SK-N-SH treated with all-trans-retinoic acid at 6 μM for 48 hours (cell line): ENCODE measurements around the gene RAD51B.

Experiments used
- ATAC-seq: fragments of 200-7000 bp; cut with Tn5 transposase; 3 replicates; pipeline ENCODE4 v1.9.1; 2020; ENCODE audit warnings: mild to moderate bottlenecking, moderate library complexity
- ARNTL ChIP-seq: fragments of 450-650 bp; formaldehyde crosslinking; IDR thresholded peaks from 2 replicates; pipeline ENCODE4 v1.5.0; 2020; ENCODE audit warnings: low read depth, mild to moderate bottlenecking, moderate library complexity, borderline replicate concordance
- BACH2 ChIP-seq: fragments of 250-450 bp; sonication (Bioruptor Pico); IDR thresholded peaks from 2 replicates; pipeline ENCODE4 v1.9.0; 2021; ENCODE audit warnings: mild to moderate bottlenecking, borderline replicate concordance
- CSDC2 ChIP-seq: fragments of 250-450 bp; sonication (Bioruptor Pico); IDR thresholded peaks from 2 replicates; pipeline ENCODE4 v1.5.0; 2020; ENCODE audit warnings: mild to moderate bottlenecking, moderate library complexity
- ESRRG ChIP-seq: fragments of 250-450 bp; sonication (Bioruptor Pico); IDR thresholded peaks from 2 replicates; pipeline ENCODE4 v1.6.1; 2021; ENCODE audit warnings: mild to moderate bottlenecking
- GLIS3 ChIP-seq: fragments of 250-450 bp; sonication (Bioruptor Pico); IDR thresholded peaks from 2 replicates; pipeline ENCODE4 v1.5.0; 2020; ENCODE audit warnings: mild to moderate bottlenecking, moderate library complexity
- ISL1 ChIP-seq: fragments of 250-450 bp; sonication (Bioruptor Pico); IDR thresholded peaks from 2 replicates; pipeline ENCODE4 v2.1.2; 2022; ENCODE audit warnings: mild to moderate bottlenecking, moderate library complexity
- OSR1 ChIP-seq: fragments of 250-450 bp; sonication (Bioruptor Pico); IDR thresholded peaks from 2 replicates; pipeline ENCODE4 v1.8.0; 2022; ENCODE audit warnings: moderate library complexity, mild to moderate bottlenecking, inconsistent platforms
- PPARA ChIP-seq: fragments of 250-450 bp; sonication (Bioruptor Pico); IDR thresholded peaks from 2 replicates; pipeline ENCODE4 v1.5.0; 2020; ENCODE audit warnings: mild to moderate bottlenecking, borderline replicate concordance
- RARB ChIP-seq: fragments of 250-450 bp; sonication (Bioruptor Pico); IDR thresholded peaks from 2 replicates; pipeline ENCODE4 v1.8.0; 2021; ENCODE audit warnings: mild to moderate bottlenecking, moderate library complexity
- SNAI2 ChIP-seq: fragments of 250-450 bp; sonication (Bioruptor Pico); IDR thresholded peaks from 2 replicates; pipeline ENCODE4 v1.5.0; 2020; ENCODE audit warnings: mild to moderate bottlenecking, moderate library complexity
- TCF4 ChIP-seq: fragments of 250-450 bp; sonication (Bioruptor Pico); IDR thresholded peaks from 2 replicates; pipeline ENCODE4 v1.8.0; 2021; ENCODE audit warnings: mild to moderate bottlenecking, moderate library complexity, borderline replicate concordance
- TOX ChIP-seq: fragments of 250-450 bp; sonication (Bioruptor Pico); IDR thresholded peaks from 2 replicates; pipeline ENCODE4 v1.8.0; 2021; ENCODE audit warnings: mild to moderate bottlenecking, moderate library complexity, borderline replicate concordance
- ZC3H10 ChIP-seq: fragments of 250-450 bp; sonication (Bioruptor Pico); IDR thresholded peaks from 2 replicates; pipeline ENCODE4 v1.5.1; 2021; ENCODE audit warnings: mild to moderate bottlenecking, moderate library complexity
- ZFP3 ChIP-seq: fragments of 250-450 bp; sonication (Bioruptor Pico); IDR thresholded peaks from 2 replicates; pipeline ENCODE4 v1.5.0; 2020; ENCODE audit warnings: mild to moderate bottlenecking, moderate library complexity
- ZFP30 ChIP-seq: fragments of 450-650 bp; formaldehyde crosslinking; IDR thresholded peaks from 2 replicates; pipeline ENCODE4 v1.5.0; 2022; ENCODE audit warnings: mild to moderate bottlenecking, moderate library complexity
- ZNF565 ChIP-seq: fragments of 450-650 bp; formaldehyde crosslinking; conservative IDR thresholded peaks from 2 replicates; pipeline ENCODE4 v1.5.0; 2020; ENCODE audit warnings: low read depth, mild to moderate bottlenecking, moderate library complexity
- ZNF70 ChIP-seq: fragments of 450-650 bp; formaldehyde crosslinking; IDR thresholded peaks from 2 replicates; pipeline ENCODE4 v1.5.0; 2020; ENCODE audit warnings: mild to moderate bottlenecking, moderate library complexity
- ZNF8 ChIP-seq: fragments of 450-650 bp; formaldehyde crosslinking; IDR thresholded peaks from 2 replicates; pipeline ENCODE4 v1.5.0; 2020; ENCODE audit warnings: mild to moderate bottlenecking, moderate library complexity
- TF ChIP-seq, protein P1 (sequence below): fragments of 250-450 bp; sonication (Bioruptor Pico); IDR thresholded peaks from 2 replicates; pipeline ENCODE4 v1.5.0; 2020; ENCODE audit warnings: mild to moderate bottlenecking, moderate library complexity
- TF ChIP-seq, protein P2 (sequence below): fragments of 250-450 bp; sonication (Bioruptor Pico); IDR thresholded peaks from 2 replicates; pipeline ENCODE4 v1.5.1; 2020; ENCODE audit warnings: low read depth, mild to moderate bottlenecking, moderate library complexity
- TF ChIP-seq, protein P3 (sequence below): fragments of 250-450 bp; sonication (Bioruptor Pico); IDR thresholded peaks from 2 replicates; pipeline ENCODE4 v1.8.0; 2021; ENCODE audit warnings: low read depth, mild to moderate bottlenecking, moderate library complexity, borderline replicate concordance
- TF ChIP-seq, protein P4 (sequence below): fragments of 250-450 bp; sonication (Bioruptor Pico); IDR thresholded peaks from 2 replicates; pipeline ENCODE4 v1.5.1; 2021; ENCODE audit warnings: mild to moderate bottlenecking, moderate library complexity
- TF ChIP-seq, protein P5 (sequence below): fragments of 250-450 bp; sonication (Bioruptor Pico); IDR thresholded peaks from 2 replicates; pipeline ENCODE4 v1.8.0; 2020; ENCODE audit warnings: mild to moderate bottlenecking, moderate library complexity, borderline replicate concordance

Gene RAD51B

DNA sequence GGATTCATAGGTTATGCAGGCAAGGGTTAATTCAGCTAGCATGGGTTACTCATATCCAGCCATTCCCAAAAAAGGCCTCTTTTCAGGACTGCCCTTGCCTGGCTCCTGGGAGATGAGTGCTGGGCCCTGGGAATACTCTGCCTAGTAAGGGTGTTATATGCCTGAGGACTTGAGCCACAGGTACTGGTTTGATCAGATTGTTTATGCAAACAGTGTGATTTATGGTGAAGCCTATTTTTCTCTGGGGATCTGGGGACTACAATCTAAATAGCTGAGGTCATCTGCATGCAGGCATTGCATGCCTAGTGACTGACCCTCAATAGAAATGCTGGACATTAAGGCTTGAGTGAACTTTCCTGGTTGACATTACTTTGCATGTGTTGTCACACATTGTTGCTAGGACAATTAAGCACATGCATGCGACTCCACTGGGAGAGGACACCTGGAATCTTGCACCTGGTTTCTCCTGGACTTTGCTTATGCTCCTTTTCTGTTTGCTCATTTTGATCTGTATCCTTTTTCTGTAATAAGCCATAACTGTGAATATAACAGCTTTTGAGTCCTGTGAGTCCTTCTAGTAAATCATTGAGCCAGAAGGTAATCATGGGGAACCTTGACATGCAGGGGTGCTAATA lies 73.0 kb downstream of the RAD51B start:
- ATAC-seq, result no peak
- TF ChIP-seq ARNTL (CRISPR knock-in tag) (no peak), ZFP3 (CRISPR knock-in tag) (no peak), ZNF8 (no peak), CSDC2 (CRISPR knock-in tag) (no peak), TCF4 (no peak), OSR1 (CRISPR knock-in tag) (no peak), TOX (CRISPR knock-in tag) (no peak), SNAI2 (no peak), BACH2 (CRISPR knock-in tag) (no peak), ZNF70 (CRISPR knock-in tag) (no peak), ISL1 (no peak), ESRRG (CRISPR knock-in tag) (no peak)
- TF ChIP-seq, protein P1, sequence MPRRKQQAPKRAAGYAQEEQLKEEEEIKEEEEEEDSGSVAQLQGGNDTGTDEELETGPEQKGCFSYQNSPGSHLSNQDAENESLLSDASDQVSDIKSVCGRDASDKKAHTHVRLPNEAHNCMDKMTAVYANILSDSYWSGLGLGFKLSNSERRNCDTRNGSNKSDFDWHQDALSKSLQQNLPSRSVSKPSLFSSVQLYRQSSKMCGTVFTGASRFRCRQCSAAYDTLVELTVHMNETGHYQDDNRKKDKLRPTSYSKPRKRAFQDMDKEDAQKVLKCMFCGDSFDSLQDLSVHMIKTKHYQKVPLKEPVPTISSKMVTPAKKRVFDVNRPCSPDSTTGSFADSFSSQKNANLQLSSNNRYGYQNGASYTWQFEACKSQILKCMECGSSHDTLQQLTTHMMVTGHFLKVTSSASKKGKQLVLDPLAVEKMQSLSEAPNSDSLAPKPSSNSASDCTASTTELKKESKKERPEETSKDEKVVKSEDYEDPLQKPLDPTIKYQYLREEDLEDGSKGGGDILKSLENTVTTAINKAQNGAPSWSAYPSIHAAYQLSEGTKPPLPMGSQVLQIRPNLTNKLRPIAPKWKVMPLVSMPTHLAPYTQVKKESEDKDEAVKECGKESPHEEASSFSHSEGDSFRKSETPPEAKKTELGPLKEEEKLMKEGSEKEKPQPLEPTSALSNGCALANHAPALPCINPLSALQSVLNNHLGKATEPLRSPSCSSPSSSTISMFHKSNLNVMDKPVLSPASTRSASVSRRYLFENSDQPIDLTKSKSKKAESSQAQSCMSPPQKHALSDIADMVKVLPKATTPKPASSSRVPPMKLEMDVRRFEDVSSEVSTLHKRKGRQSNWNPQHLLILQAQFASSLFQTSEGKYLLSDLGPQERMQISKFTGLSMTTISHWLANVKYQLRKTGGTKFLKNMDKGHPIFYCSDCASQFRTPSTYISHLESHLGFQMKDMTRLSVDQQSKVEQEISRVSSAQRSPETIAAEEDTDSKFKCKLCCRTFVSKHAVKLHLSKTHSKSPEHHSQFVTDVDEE, result no peak

DNA sequence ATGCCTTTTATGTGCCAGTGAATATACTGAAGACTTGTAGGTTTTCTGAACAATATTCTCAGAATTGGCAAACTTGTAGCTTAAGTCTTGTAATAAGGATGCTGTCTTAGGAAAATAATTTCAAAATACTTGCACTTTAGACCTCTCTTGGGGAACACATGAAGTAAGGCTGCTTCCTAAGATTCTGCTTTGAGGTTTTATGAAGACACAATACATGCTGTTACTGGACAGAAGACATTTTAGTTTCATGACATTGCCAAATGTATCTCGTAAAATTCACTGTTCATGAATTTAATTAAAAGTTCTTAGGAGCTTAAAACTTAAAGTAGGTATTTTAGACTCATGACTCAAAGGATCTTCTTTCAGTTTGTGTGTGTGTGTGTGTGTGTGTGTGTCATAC lies 80.7 kb downstream of the RAD51B start:
- TF ChIP-seq SNAI2 (no peak), ZFP3 (CRISPR knock-in tag) (no peak), ARNTL (CRISPR knock-in tag) (no peak), ZNF70 (CRISPR knock-in tag) (no peak), ZC3H10 (CRISPR knock-in tag) (no peak), BACH2 (CRISPR knock-in tag) (no peak), RARB (no peak), ZNF8 (no peak), ISL1 (no peak), TCF4 (no peak), GLIS3 (CRISPR knock-in tag) (no peak), ZFP30 (CRISPR knock-in tag) (no peak), ZNF565 (no peak), PPARA (CRISPR knock-in tag) (no peak), ESRRG (CRISPR knock-in tag) (no peak), CSDC2 (CRISPR knock-in tag) (no peak)
- TF ChIP-seq, protein P2, sequence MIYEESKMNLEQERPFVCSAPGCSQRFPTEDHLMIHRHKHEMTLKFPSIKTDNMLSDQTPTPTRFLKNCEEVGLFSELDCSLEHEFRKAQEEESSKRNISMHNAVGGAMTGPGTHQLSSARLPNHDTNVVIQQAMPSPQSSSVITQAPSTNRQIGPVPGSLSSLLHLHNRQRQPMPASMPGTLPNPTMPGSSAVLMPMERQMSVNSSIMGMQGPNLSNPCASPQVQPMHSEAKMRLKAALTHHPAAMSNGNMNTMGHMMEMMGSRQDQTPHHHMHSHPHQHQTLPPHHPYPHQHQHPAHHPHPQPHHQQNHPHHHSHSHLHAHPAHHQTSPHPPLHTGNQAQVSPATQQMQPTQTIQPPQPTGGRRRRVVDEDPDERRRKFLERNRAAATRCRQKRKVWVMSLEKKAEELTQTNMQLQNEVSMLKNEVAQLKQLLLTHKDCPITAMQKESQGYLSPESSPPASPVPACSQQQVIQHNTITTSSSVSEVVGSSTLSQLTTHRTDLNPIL (CRISPR knock-in tag), result no peak
- TF ChIP-seq, protein P3, sequence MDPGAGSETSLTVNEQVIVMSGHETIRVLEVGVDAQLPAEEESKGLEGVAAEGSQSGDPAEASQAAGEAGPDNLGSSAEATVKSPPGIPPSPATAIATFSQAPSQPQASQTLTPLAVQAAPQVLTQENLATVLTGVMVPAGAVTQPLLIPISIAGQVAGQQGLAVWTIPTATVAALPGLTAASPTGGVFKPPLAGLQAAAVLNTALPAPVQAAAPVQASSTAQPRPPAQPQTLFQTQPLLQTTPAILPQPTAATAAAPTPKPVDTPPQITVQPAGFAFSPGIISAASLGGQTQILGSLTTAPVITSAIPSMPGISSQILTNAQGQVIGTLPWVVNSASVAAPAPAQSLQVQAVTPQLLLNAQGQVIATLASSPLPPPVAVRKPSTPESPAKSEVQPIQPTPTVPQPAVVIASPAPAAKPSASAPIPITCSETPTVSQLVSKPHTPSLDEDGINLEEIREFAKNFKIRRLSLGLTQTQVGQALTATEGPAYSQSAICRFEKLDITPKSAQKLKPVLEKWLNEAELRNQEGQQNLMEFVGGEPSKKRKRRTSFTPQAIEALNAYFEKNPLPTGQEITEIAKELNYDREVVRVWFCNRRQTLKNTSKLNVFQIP, result no peak
- TF ChIP-seq, protein P4, sequence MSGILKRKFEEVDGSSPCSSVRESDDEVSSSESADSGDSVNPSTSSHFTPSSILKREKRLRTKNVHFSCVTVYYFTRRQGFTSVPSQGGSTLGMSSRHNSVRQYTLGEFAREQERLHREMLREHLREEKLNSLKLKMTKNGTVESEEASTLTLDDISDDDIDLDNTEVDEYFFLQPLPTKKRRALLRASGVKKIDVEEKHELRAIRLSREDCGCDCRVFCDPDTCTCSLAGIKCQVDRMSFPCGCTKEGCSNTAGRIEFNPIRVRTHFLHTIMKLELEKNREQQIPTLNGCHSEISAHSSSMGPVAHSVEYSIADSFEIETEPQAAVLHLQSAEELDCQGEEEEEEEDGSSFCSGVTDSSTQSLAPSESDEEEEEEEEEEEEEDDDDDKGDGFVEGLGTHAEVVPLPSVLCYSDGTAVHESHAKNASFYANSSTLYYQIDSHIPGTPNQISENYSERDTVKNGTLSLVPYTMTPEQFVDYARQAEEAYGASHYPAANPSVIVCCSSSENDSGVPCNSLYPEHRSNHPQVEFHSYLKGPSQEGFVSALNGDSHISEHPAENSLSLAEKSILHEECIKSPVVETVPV (CRISPR knock-in tag), result no peak
- TF ChIP-seq, protein P5, sequence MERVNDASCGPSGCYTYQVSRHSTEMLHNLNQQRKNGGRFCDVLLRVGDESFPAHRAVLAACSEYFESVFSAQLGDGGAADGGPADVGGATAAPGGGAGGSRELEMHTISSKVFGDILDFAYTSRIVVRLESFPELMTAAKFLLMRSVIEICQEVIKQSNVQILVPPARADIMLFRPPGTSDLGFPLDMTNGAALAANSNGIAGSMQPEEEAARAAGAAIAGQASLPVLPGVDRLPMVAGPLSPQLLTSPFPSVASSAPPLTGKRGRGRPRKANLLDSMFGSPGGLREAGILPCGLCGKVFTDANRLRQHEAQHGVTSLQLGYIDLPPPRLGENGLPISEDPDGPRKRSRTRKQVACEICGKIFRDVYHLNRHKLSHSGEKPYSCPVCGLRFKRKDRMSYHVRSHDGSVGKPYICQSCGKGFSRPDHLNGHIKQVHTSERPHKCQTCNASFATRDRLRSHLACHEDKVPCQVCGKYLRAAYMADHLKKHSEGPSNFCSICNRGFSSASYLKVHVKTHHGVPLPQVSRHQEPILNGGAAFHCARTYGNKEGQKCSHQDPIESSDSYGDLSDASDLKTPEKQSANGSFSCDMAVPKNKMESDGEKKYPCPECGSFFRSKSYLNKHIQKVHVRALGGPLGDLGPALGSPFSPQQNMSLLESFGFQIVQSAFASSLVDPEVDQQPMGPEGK (CRISPR knock-in tag), result no peak
- ATAC-seq, result no peak
